ENCODE data around the gene ARAP2. TPM values are rescaled to one million over a fixed set of nuclear protein-coding genes. Genes with fewer than 3 reads are reported as not detected.

The ARAP2 gene
- total and polyA plus RNA-seq, 9 of the 15 experiments (the other 6 are each of a cell fraction or from before 2014, with no cell fraction given): 0.03 to 0.35 (median 0.11) TPM; not detected in 4

DNA sequence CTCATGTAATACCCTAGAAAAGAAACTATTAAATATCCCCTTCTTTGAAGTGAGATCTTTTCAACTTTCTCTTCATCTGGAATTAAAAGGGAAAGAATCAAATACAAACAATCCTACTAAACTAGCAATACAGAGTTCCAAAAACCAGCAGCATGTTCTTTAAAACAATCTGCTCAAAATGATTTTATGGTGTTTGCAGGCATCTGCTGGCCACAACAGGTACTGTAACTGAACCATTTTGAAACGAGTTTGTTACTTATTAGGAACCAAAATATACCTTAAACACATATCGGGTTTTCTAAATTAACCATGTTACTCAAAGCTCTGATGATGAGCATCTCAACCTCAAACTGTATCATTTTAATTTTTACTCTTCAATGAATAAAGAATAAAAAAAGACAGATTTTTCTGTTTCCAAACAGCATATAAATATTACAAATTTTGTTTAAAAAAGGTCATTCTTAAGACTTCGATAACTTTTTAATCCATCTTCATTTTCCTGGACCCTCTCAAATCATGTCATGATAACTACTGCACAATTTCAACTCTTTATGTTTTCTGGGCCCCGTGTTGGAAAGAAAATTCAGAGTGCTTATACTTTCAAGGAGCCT, 56.5 kb downstream of the ARAP2 start:
- H3K36me3 ChIP-seq (ENCODE audit: control insufficient read depth, insufficient read depth, low read length): no peaks in the 10 kb centered on the region
- ChIA-PET POLR2A (no interaction called here), CTCF (ENCODE audit: low intra/inter-chr PET ratio) (no interaction called here)
- no peaks in the 10 kb centered on the region for H3K9me3 ChIP-seq (replicated peaks; ENCODE audit: control insufficient read depth, insufficient read depth, low read depth, low read length)
- no peaks in the 10 kb centered on the region for H3K9me1 ChIP-seq (ENCODE audit: control insufficient read depth, insufficient read depth, low read length)
- H3K4me3 ChIP-seq: no peak overlapping the region
- H3K27ac ChIP-seq (ENCODE audit: extremely low read depth, low read depth, low read length): no peak overlapping the region
- FAIRE-seq (no peak), ATAC-seq (no peak), DNase-seq (ENCODE audit: extremely low read depth in 1 of 4, low spot score in 3 of 4) (no peak)
- WGBS (ENCODE audit: insufficient coverage, low coverage, missing lambda C conversion rate): 1% methylated on average over 4 of the region's 4 CpGs
- no peaks in the 10 kb centered on the region for H3K79me2 ChIP-seq (ENCODE audit: control insufficient read depth, insufficient read depth, low read length)
- no peak overlapping the region for H2AFZ ChIP-seq (ENCODE audit: low read depth, low read length)
- no peaks in the 10 kb centered on the region for H3K27me3 ChIP-seq (ENCODE audit: control insufficient read depth in 2 of 2, insufficient read depth in 2 of 2, low read length in 2 of 2)
- no peak overlapping the region for H3K4me2 ChIP-seq (ENCODE audit: insufficient read depth, low read length)
- no peaks in the 10 kb centered on the region for H3K4me1 ChIP-seq (replicated peaks in 1 of 2; ENCODE audit: control insufficient read depth in 2 of 2, insufficient read depth in 2 of 2, low read length in 2 of 2)
- no peak overlapping the region for H3K9ac ChIP-seq (ENCODE audit: insufficient read depth in 1 of 2, low read depth in 2 of 2, low read length in 2 of 2)
- TF ChIP-seq MYC (IDR thresholded peaks at IDR 0.05; ENCODE audit: low read depth, low read length) (no peak), MYC (CRISPR knock-in tag; IDR thresholded peaks at IDR 0.05; ENCODE audit: borderline replicate concordance, low read depth) (no peak), RAD21 (CRISPR knock-in tag; conservative IDR thresholded peaks at IDR 0.05 in 1 of 2, IDR thresholded peaks at IDR 0.05 in 1 of 2) (peak; percentile 60 to 65), CBX3 (IDR thresholded peaks at IDR 0.05; ENCODE audit: borderline replicate concordance in 1 of 2, low read length in 2 of 2) (no peak), ZNF121 (CRISPR knock-in tag; conservative IDR thresholded peaks at IDR 0.05) (no peak), ZNF707 (CRISPR knock-in tag; conservative IDR thresholded peaks at IDR 0.05) (no peak)
- TF ChIP-seq, protein P1, sequence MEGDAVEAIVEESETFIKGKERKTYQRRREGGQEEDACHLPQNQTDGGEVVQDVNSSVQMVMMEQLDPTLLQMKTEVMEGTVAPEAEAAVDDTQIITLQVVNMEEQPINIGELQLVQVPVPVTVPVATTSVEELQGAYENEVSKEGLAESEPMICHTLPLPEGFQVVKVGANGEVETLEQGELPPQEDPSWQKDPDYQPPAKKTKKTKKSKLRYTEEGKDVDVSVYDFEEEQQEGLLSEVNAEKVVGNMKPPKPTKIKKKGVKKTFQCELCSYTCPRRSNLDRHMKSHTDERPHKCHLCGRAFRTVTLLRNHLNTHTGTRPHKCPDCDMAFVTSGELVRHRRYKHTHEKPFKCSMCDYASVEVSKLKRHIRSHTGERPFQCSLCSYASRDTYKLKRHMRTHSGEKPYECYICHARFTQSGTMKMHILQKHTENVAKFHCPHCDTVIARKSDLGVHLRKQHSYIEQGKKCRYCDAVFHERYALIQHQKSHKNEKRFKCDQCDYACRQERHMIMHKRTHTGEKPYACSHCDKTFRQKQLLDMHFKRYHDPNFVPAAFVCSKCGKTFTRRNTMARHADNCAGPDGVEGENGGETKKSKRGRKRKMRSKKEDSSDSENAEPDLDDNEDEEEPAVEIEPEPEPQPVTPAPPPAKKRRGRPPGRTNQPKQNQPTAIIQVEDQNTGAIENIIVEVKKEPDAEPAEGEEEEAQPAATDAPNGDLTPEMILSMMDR (IDR thresholded peaks at IDR 0.05 in 2 of 3, conservative IDR thresholded peaks at IDR 0.05 in 1 of 3; ENCODE audit: insufficient read depth in 2 of 3, low read depth in 1 of 3, low read length in 3 of 3): peak in 2 of 3 experiments; percentile 12 to 13; a peak in 1 of 6 replicates
- intact Hi-C loops (cut with micrococcal nuclease) (no loop called here), in situ Hi-C loops (cut with MboI) (no loop called here)
- no peaks in the 10 kb centered on the region for H4K20me1 ChIP-seq (replicated peaks; ENCODE audit: control insufficient read depth, insufficient read depth, low read length)
- no TSS peak for BruUV-seq (replicated peaks)
